NCI-H2196 treated with DMSO at 0.1 percent for 48 hours (cell line): ENCODE measurements around the gene OSBPL6.
"Not testable (repeated sequence)": the region's sequence is repeated elsewhere in the genome, so short reads cannot be mapped to it uniquely, and the experiment has no call there.

Experiments used
- DNase-seq: peaks from one replicate; lab custom pipeline; 2025; ENCODE audit not compliant: unreplicated experiment; lab: John Stamatoyannopoulos, UW

Gene OSBPL6

GRCh38 chr2:178197791-178198190, 3.5 kb downstream of the OSBPL6 start:
- DNase-seq, result no peak

DNA sequence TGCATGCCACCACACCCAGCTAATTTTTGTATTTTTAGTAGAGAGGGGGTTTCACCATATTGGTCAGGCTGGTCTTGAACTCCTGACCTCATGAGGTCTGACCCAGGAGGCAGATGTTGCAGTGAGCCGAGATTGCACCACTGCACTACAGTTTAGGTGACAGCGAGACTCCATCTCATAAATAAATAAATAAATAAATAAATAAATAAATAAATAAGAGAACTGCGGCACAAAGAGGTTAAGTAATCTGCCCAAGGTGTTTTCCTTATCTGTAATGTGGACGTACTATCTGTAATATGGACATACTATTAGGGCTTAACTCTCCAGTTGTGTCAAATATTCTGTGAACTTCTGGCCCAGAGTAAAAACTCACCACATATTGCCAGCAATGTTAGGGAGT, 4.1 kb downstream of the OSBPL6 start:
- not testable (repeated sequence) for DNase-seq

- DNase-seq, result no peak
Measured at GRCh38 chr2:178199334-178199733, 5.0 kb downstream of the OSBPL6 start.

- no peak for DNase-seq
Measured at GRCh38 chr2:178200331-178200730, 6.0 kb downstream of the OSBPL6 start.

DNA sequence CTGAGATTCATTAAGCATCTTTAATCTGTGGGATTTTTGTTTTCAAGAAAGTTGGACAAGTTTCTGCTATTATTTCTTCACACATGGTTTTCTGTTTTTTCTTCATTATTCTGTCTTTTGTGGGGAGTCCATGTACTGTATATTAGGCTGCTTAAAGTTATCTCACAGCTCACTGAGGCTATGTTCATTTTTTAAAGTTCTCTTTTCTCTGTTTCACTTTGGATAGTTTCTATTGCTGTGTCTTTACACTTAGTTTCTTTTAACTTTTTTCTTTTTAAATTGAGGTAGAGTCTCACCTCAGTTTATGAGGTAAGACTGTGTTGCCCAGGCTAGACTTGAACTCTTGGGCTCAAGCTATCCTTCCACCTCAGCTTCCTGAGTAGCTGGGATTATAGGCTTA, 8.6 kb downstream of the OSBPL6 start:
- DNase-seq, result no peak

- no peak for DNase-seq
Measured at GRCh38 chr2:178204977-178205376, 10.7 kb downstream of the OSBPL6 start.

- DNase-seq, result no peak
Measured at GRCh38 chr2:178205853-178206521, 11.7 kb downstream of the OSBPL6 start.

DNA sequence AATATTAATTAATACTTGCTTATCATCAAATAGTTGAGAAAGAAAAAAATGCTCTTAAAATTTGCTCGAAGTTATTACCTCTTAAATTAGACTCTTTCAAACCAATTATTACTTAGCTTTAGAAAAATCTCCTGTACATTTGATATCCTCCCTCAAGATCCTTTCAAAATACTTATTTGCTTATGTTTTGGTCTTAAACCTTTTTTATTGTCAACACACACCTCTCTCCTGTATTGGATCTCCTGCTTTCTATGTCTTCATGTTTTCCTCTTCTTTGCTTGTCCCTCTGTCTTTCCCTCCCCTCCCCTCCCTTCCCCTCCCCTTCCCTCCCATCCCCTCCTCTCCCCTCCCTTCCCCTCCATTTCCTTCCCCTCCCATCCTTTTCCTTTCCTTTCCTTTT, 14.0 kb downstream of the OSBPL6 start:
- no peak for DNase-seq

- DNase-seq, result no peak
Measured at GRCh38 chr2:178208817-178209216, 14.5 kb downstream of the OSBPL6 start.

DNA sequence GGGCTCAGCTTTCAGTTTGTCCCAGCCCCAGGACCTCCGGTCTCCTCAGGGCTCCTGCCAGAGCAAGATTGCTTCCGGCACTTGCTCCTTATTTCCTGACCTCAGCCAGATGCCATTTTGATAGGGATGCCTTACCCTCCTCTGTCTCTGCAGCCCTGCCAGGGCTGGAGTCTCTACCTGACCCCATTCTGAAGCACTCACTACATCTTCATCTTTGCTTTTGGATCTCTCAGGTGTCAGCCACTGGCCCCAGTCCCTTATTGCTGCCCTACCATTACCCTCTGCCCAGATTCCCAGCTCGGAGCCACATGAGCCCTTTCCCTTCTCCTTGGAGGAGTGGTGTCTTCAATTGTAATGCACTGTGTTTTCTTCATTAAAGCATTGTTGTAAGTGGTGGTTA, 17.1 kb downstream of the OSBPL6 start:
- DNase-seq, result no peak

DNA sequence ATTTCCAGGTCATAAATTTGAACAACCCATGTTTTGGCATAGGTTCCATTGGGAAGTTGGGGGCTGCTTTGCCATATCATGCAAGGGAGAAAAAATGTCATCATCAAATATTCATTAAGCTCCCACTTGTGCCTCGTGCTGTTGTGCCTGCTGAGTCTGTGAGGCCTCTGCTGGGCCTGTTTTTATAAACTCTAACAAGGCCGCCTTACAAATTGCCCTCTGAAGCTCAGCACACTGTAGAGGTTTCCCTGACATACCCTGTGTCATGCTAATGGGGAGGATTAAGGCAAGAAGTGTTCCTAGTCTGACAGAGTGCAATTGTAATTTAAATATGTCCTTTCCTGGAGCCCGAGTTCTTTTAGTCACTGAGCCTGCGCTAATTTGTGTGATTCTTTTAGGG, 17.6 kb downstream of the OSBPL6 start:
- DNase-seq, result no peak

DNA sequence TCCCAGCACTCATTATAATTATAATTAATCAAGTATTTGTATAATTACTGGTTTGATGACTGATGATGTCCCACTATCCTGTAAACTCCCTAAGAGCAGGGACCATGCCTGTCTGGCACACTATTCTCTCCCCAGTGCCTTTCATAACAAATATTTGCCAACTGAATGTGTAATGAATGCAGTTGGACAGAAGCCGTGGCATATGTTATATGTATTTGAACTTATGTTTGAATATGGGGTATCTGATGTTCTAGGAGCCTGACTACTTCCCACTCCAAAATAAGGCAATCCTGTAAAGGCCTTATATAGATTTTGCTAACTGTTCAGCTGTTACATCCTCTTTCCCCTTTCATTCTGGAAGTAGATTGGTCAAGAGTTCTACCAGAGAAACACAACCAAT, 19.7 kb downstream of the OSBPL6 start:
- DNase-seq, result no peak

GRCh38 chr2:178219247-178219646, 24.9 kb downstream of the OSBPL6 start:
- no peak for DNase-seq

GRCh38 chr2:178220814-178221213, 26.5 kb downstream of the OSBPL6 start:
- DNase-seq, result no peak

DNA sequence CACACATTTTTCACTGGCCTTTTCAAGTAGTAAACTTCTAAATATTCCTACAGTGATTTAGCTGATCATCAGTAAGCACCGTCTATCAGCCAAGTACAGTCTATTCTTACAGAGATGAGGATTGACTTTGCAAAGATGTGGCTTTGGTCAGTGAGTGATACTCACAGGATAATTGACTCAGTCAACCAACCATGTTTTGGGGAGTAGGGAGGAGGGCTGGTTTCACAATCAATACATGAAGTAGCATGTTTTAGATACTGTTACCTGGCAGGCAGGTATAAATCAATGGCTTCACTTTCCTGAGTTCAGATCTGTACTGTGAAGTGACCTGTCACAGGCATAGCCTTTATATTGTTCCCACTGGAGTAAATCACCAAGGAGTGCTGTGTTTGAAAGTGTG, 27.2 kb downstream of the OSBPL6 start:
- DNase-seq, result no peak

DNA sequence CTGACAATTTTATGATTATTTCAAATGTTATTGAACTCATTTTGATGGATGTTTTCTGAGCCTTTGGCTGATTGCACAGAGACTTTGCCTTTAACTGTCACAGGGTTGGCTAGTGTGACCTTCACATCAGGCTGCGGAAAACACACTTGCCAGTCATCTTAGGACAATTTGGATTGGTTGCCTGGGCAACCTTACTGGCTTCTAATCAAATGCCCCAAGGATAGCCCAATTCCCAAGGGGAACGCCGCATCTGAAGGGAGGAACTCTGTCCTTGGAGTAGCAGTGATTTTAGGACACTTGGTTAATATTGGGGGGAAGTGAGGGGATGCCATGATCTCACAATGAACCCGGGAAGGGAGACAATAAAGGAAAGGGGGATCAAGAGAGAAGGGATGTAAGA, 29.5 kb downstream of the OSBPL6 start:
- DNase-seq, result no peak

- no peak for DNase-seq
Measured at GRCh38 chr2:178225006-178225805, 30.9 kb downstream of the OSBPL6 start.

GRCh38 chr2:178227187-178227586, 32.9 kb downstream of the OSBPL6 start:
- DNase-seq, result no peak

DNA sequence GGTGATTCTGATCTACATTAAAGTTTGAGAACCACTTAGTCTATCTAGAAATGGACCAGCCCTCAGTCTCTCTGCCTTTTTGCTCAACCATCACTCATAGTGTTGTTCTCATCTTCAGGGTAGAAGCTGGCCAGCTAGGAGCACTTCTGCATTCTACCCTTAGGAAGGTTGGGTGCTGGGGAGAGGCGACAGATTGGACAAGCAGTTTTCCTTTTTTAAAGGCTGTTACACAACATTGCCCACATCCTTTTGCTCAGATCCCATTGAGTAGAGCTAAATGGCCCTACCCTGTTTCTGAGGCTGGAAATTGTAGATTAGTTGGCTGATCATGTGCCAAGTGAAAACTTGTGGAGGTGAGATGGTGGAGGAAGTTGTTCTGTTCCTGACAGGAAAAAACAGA, 35.6 kb downstream of the OSBPL6 start:
- no peak for DNase-seq

DNA sequence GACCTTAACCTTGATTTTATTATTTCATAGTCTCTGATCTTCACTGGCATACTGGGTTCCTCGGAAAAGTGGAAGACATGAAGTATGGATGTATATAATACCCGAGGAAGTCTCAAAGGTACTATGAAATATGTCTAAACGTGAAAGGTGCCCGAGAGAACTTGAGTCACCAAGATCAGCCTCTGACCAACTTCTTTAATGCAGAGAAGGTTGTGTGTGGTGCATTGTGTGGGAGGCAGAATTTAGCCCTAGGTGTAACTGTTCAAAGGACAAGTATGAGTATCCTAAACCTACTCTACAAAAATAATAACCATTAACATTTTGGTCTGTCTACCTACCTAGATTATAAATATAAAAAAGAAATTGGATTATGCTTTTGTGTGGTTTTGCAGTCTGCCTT, 36.1 kb downstream of the OSBPL6 start:
- no peak for DNase-seq

DNA sequence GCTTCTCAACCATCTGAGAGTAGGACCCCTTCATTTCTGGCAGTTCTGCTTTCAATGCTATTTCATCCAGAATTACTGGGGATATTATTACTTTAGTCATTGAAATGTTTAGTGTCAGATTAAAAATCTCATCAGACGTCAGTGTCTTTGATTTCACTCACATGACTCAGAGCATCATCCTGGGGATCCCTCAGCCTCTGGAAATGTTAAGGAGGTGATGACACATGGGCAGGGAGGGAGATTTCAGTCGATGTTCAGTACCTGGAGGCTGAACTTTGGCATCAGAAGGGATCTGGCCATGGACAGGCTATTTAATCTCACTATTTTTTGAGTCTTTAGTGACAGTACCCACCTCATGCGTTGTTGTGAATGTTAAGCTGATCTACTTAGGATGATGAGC, 39.1 kb downstream of the OSBPL6 start:
- no peak for DNase-seq

- no peak for DNase-seq
Measured at GRCh38 chr2:178234648-178235047, 40.3 kb downstream of the OSBPL6 start.
